Measurements from ENCODE around the gene SEC22C. TPM values are rescaled to one million over a fixed set of nuclear protein-coding genes. Genes with fewer than 3 reads are reported as not detected.

Gene SEC22C
- polyA plus RNA-seq, 1 experiment, result 33.0 TPM

DNA sequence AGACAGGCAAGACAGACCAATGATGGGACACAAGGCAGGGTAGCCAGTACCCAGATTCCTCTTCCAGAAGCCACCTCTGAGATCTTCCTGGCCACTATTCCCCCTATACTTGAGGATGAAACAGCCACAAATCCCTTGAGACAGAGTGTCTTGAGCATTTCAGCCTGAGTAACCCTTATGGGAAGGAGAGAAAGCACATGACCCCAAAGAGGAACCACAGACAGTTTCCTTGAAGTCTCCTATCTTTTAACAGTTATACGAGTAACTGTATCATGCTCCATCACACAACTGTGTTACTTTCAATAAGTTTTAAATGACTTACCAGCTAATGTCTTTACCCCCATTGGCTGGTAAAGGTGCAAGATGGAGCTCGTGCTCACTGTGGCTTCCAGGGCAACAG, 70.0 kb downstream of the SEC22C start:
- no peak overlapping the region for H3K27ac ChIP-seq (ENCODE audit: low read depth, low read length)
- DNase-seq (ENCODE audit: low read depth, low spot score), result no peak
- H3K27me3 ChIP-seq (ENCODE audit: control insufficient read depth, insufficient read depth, low read length), result peaks cover 15% of the 10 kb centered on the region
- TF ChIP-seq, protein P1, sequence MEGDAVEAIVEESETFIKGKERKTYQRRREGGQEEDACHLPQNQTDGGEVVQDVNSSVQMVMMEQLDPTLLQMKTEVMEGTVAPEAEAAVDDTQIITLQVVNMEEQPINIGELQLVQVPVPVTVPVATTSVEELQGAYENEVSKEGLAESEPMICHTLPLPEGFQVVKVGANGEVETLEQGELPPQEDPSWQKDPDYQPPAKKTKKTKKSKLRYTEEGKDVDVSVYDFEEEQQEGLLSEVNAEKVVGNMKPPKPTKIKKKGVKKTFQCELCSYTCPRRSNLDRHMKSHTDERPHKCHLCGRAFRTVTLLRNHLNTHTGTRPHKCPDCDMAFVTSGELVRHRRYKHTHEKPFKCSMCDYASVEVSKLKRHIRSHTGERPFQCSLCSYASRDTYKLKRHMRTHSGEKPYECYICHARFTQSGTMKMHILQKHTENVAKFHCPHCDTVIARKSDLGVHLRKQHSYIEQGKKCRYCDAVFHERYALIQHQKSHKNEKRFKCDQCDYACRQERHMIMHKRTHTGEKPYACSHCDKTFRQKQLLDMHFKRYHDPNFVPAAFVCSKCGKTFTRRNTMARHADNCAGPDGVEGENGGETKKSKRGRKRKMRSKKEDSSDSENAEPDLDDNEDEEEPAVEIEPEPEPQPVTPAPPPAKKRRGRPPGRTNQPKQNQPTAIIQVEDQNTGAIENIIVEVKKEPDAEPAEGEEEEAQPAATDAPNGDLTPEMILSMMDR (IDR thresholded peaks at IDR 0.05; ENCODE audit: low read depth, low read length), result no peak
- H3K4me3 ChIP-seq (ENCODE audit: low read depth, low read length), result no peak overlapping the region
- POLR2A ChIA-PET, result no interaction called here
- no peaks in the 10 kb centered on the region for H3K9me3 ChIP-seq (ENCODE audit: control insufficient read depth, insufficient read depth, low read length)
- CTCF ChIA-PET, result interaction anchor here (1.0 kb wide), 1 partner anchor 282 kb away, joined by 3 read pairs; no protein-coding TSS in a partner anchor

DNA sequence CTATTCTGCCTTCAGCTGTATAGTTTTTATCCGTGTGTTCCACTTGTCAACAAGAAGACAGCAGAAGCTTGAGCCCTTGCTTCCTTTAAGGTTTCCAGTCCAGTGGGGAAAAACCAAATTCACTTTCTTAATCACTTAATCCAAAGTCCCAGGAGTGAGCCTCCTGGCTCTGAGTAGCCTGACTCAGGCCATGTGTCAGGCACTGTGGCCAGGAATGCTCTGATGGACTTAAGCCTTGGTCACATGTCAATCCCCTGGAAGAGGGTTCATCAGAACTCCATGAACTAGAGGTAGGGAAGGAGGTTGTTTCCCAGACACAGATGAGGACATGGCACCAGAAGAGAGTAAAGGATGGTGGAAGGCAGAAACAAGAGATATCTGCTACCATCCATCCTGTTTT, 70.6 kb downstream of the SEC22C start:
- ChIA-PET POLR2A (no interaction called here), CTCF (no interaction called here)
- Histone ChIP-seq H3K27ac (ENCODE audit: low read depth, low read length) (no peak overlapping the region), H3K9me3 (ENCODE audit: control insufficient read depth, insufficient read depth, low read length) (no peaks in the 10 kb centered on the region), H3K27me3 (ENCODE audit: control insufficient read depth, insufficient read depth, low read length) (peaks cover 15% of the 10 kb centered on the region), H3K4me3 (ENCODE audit: low read depth, low read length) (no peak overlapping the region)
- no peak for DNase-seq (ENCODE audit: low read depth, low spot score)
- TF ChIP-seq, protein P1 (IDR thresholded peaks at IDR 0.05; ENCODE audit: low read depth, low read length), result no peak

DNA sequence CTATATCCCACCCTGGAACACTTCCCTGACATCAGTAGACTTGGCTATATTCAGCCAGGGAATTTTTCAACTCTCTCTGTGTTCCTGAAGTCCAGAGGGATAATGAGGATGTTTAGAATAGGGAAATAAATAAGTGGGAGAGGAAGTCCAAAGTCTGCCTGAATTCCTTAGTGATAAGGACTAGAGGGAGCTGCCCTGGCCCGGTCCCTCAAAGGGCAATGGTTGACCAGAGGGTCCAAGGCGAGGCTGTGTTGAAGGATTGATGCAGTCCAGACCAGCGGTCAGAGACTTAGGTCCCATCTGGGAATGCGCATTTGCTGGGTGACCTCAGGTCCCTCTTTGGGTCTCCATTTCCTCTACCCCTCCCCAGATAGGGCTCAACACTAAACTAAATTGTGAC, 71.4 kb downstream of the SEC22C start:
- POLR2A ChIA-PET, result no interaction called here
- Histone ChIP-seq H3K9me3 (ENCODE audit: control insufficient read depth, insufficient read depth, low read length) (no peaks in the 10 kb centered on the region), H3K4me3 (ENCODE audit: low read depth, low read length) (no peak overlapping the region), H3K27ac (ENCODE audit: low read depth, low read length) (no peak overlapping the region), H3K27me3 (ENCODE audit: control insufficient read depth, insufficient read depth, low read length) (peaks cover 12% of the 10 kb centered on the region)
- CTCF ChIA-PET, result no interaction called here
- DNase-seq (ENCODE audit: low read depth, low spot score), result no peak
- TF ChIP-seq, protein P1 (IDR thresholded peaks at IDR 0.05; ENCODE audit: low read depth, low read length), result no peak

DNA sequence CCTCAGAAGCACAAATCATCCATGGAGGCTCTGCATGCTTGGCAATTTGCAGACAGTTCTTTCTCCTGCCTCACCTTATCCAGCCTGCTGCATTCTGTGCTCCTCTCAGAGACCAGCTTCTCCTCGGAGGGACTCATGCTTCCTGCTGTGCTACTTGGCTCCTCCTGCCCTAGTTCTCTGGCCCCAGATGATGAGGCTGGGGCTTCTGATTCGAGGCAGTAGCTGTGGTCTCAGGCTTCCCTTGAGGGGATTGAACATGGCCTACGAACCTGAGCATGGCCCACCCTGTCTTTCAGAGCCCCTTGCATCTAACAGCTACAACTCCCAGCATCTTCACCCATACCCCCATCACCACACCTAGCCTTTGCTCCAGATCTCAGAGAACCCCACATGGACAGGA, 72.7 kb downstream of the SEC22C start:
- POLR2A ChIA-PET, result no interaction called here
- no peak overlapping the region for H3K4me3 ChIP-seq (ENCODE audit: low read depth, low read length)
- CTCF ChIA-PET, result no interaction called here

DNA sequence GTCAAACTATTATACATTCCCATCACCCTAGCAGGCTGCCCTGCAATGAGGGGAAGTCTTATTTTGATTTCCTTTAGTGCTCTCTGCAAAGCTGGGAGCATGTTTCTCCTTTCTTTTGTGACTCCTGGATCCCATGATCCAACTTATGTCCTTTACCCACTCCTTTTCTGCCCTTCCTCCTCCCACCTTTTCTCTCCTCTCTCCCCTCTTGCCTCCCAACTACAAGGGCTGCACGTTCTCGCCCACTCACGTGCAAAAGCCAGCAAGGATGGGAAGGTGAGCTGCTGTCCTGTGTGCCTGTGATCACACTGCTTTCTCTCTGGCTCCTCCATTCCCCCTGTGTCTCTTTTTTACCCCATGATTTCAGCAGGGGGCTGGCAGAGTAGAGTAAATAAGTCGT, 73.2 kb downstream of the SEC22C start:
- ChIA-PET POLR2A (no interaction called here), CTCF (no interaction called here)
- DNase-seq (ENCODE audit: low read depth, low spot score), result no peak
- H3K27me3 ChIP-seq (ENCODE audit: control insufficient read depth, insufficient read depth, low read length), result peaks cover 19% of the 10 kb centered on the region
- TF ChIP-seq, protein P1 (IDR thresholded peaks at IDR 0.05; ENCODE audit: low read depth, low read length), result no peak
- no peaks in the 10 kb centered on the region for H3K9me3 ChIP-seq (ENCODE audit: control insufficient read depth, insufficient read depth, low read length)
- no peak overlapping the region for H3K27ac ChIP-seq (ENCODE audit: low read depth, low read length)
- no peak overlapping the region for H3K4me3 ChIP-seq (ENCODE audit: low read depth, low read length)

More for the DNA sequence above, 72.7 kb downstream of the SEC22C start:
- H3K27me3 ChIP-seq (ENCODE audit: control insufficient read depth, insufficient read depth, low read length), result peaks cover 13% of the 10 kb centered on the region
- TF ChIP-seq, protein P1 (IDR thresholded peaks at IDR 0.05; ENCODE audit: low read depth, low read length), result no peak
- DNase-seq (ENCODE audit: low read depth, low spot score), result no peak
- no peak overlapping the region for H3K27ac ChIP-seq (ENCODE audit: low read depth, low read length)
- no peaks in the 10 kb centered on the region for H3K9me3 ChIP-seq (ENCODE audit: control insufficient read depth, insufficient read depth, low read length)
